Left lung (tissue), 10 donors: Measurements from ENCODE around the gene NTM. TPM values are rescaled to one million over a fixed set of nuclear protein-coding genes. Genes with fewer than 3 reads are reported as not detected.

Experiments used
- ATAC-seq: fragments of 200-7000 bp; cut with Tn5 transposase; one replicate; pipeline ENCODE4 v1.9.1; 2020; ENCODE audit warnings: moderate library complexity
- DNase-seq, 4 donors: peaks; one replicate each; pipeline ENCODE4 v3.0.0-alpha.2; 2013 to 2020
- H3K27ac ChIP-seq, 2 donors: fragments of 200-600 bp; sonication (generic) in 1 of 2; one replicate each; pipeline versions ENCODE4 v1.5.0 to v1.8.0; 2020 to 2021
- H3K27me3 ChIP-seq, 2 donors: fragments of 200-600 bp; sonication (generic) in 1 of 2; one replicate each; pipeline versions ENCODE4 v1.5.0 to v1.8.0; 2020 to 2021
- H3K36me3 ChIP-seq, 2 donors: fragments of 200-600 bp; sonication (generic) in 1 of 2; one replicate each; pipeline versions ENCODE4 v1.5.0 to v1.8.0; 2020 to 2021
- H3K4me1 ChIP-seq, 2 donors: fragments of 200-600 bp; one replicate each; pipeline ENCODE4 v1.8.0; 2021
- H3K4me3 ChIP-seq, 2 donors: fragments of 200-600 bp; sonication (generic) in 1 of 2; one replicate each; pipeline versions ENCODE4 v1.5.0 to v1.8.0; 2020 to 2021; ENCODE audit warnings: mild to moderate bottlenecking in 1 of 2
- H3K9me3 ChIP-seq, 2 donors: fragments of 200-600 bp; sonication (generic) in 1 of 2; one replicate each; pipeline versions ENCODE4 v1.5.0 to v1.8.0; 2020 to 2021
- CTCF ChIP-seq, 2 donors: fragments of 200-600 bp; sonication (generic) in 1 of 2; IDR thresholded peaks; one replicate each; pipeline versions ENCODE4 v1.5.0 to v1.8.0; 2021; ENCODE audit warnings: antibody characterized with exemption in 2 of 2
- intact Hi-C, 2 donors: fragments of 100-400 bp; cut with DNase I; formaldehyde crosslinking; loops; one replicate each; pipeline versions ENCODE4 v1.11.2 to v1.14.2; 2022
- polyA plus RNA-seq, 6 donors: library from polyadenylated mRNA; unstranded; fragments of 120-200 nt; gene quantifications; one replicate each; pipeline ENCODE4 v1.2.1, GENCODE V29; 2013; ENCODE audit not compliant: insufficient read length in 6 of 6
- total RNA-seq, 2 donors: library from RNA; stranded (reverse); fragmentation: NEBNext Ultra II Directional; extraction: Animal tissue kit (Norgen Biotek cat#: 25700); gene quantifications; one replicate each; pipeline ENCODE4 v1.2.1, GENCODE V29; 2021
- donor health status: DM: no; HTN: yes; CAD: no.
- donor health status: DM: no; HTN: no; CAD: no.

NTM gene
- total and polyA plus RNA-seq, 8 donors = 9.5 to 31.0 (median 21.1) TPM

GRCh38 chr11:131645237-131645636, 274.8 kb downstream of the NTM start:
- intact Hi-C loops = no loop called here
- Histone ChIP-seq H3K4me3 (no peak overlapping the region), H3K36me3 (no peaks in the 10 kb centered on the region), H3K27ac (no peak overlapping the region), H3K27me3 (no peaks in the 10 kb centered on the region), H3K9me3 (no peaks in the 10 kb centered on the region), H3K4me1 (no peaks in the 10 kb centered on the region)
- no peak for TF ChIP-seq CTCF (IDR thresholded peaks at IDR 0.05)
- no peak for ATAC-seq
- no peak for DNase-seq

- TF ChIP-seq CTCF (IDR thresholded peaks at IDR 0.05) = no peak
- Histone ChIP-seq H3K27ac (no peak overlapping the region), H3K36me3 (no peaks in the 10 kb centered on the region), H3K9me3 (no peaks in the 10 kb centered on the region), H3K27me3 (peaks cover 0 to 11% of the 10 kb centered on the region in 2 donors), H3K4me3 (no peak overlapping the region), H3K4me1 (no peaks in the 10 kb centered on the region)
- no peak for DNase-seq
- ATAC-seq = no peak
- intact Hi-C loops = no loop called here
Measured at GRCh38 chr11:131649856-131650255, 279.4 kb downstream of the NTM start.

- Histone ChIP-seq H3K27me3 (peaks cover 0 to 11% of the 10 kb centered on the region in 2 donors), H3K27ac (no peak overlapping the region), H3K9me3 (no peaks in the 10 kb centered on the region), H3K36me3 (no peaks in the 10 kb centered on the region), H3K4me3 (no peak overlapping the region), H3K4me1 (no peaks in the 10 kb centered on the region)
- DNase-seq (no peak), ATAC-seq (no peak)
- no peak for TF ChIP-seq CTCF (IDR thresholded peaks at IDR 0.05)
- intact Hi-C loops = no loop called here
Measured at GRCh38 chr11:131652231-131652630, 281.8 kb downstream of the NTM start.

- ATAC-seq (no peak), DNase-seq (no peak)
- Histone ChIP-seq H3K9me3 (no peaks in the 10 kb centered on the region), H3K27me3 (peaks cover 0 to 11% of the 10 kb centered on the region in 2 donors), H3K27ac (no peak overlapping the region), H3K4me1 (no peaks in the 10 kb centered on the region), H3K4me3 (no peak overlapping the region), H3K36me3 (no peaks in the 10 kb centered on the region)
- no peak for TF ChIP-seq CTCF (IDR thresholded peaks at IDR 0.05)
- intact Hi-C loops = no loop called here
Measured at GRCh38 chr11:131653260-131653659, 282.8 kb downstream of the NTM start.

- Histone ChIP-seq H3K9me3 (no peaks in the 10 kb centered on the region), H3K36me3 (no peaks in the 10 kb centered on the region), H3K27ac (no peak overlapping the region), H3K4me1 (no peaks in the 10 kb centered on the region), H3K27me3 (peaks cover 0 to 11% of the 10 kb centered on the region in 2 donors), H3K4me3 (no peak overlapping the region)
- no peak for ATAC-seq
- no peak for TF ChIP-seq CTCF (IDR thresholded peaks at IDR 0.05)
- intact Hi-C loops = no loop called here
- DNase-seq = no peak
Measured at GRCh38 chr11:131654849-131655248, 284.4 kb downstream of the NTM start.
